ENCODE measurements around the gene NRBF2.
"Not testable (repeated sequence)": the region's sequence is repeated elsewhere in the genome, so short reads cannot be mapped to it uniquely, and the experiment has no call there.

The NRBF2 gene

DNA sequence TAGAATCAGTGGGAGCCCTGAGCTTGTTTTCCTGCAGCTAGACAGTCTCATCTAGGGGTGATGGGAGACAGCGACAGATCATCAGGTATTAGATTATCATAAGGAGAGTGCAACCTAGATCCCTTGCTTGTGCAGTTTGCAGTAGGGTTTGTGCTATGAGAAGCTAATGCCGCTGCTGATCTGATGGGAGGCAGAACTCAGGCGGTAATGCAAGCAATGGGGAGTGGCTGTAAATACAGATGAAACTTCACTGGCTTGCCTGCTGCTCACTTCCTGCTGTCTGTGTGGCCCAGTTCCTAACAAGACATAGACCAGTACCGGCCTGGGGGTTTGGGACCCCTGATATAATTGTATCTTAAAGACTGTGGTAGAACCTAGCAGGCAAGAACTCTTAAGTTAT lies 17.6 kb downstream of the NRBF2 start:
- H4K12ac ChIP-seq (ENCODE audit: low read depth, low read length) = no peak overlapping the region
- H3K27me3 ChIP-seq (ENCODE audit: insufficient read depth, low read length) = no peaks in the 10 kb centered on the region
- H3K79me2 ChIP-seq (ENCODE audit: control insufficient read depth, insufficient read depth, low read length, poor library complexity) = no peaks in the 10 kb centered on the region
- H3K79me1 ChIP-seq (ENCODE audit: low read length) = no peaks in the 10 kb centered on the region
- H3K23ac ChIP-seq (ENCODE audit: low read length) = no peak overlapping the region
- H3K18ac ChIP-seq (ENCODE audit: low read length) = no peak overlapping the region
- H4K91ac ChIP-seq (ENCODE audit: low read depth, low read length) = no peak overlapping the region
- no CpG with 5 or more reads among the region's 4 CpGs for WGBS (ENCODE audit: extremely low coverage, insufficient coverage, insufficient read length)
- no peak overlapping the region for H2BK120ac ChIP-seq (ENCODE audit: insufficient read depth, low read length, poor library complexity)
- no peak overlapping the region for H4K8ac ChIP-seq (ENCODE audit: low read depth, low read length)
- H2AFZ ChIP-seq (ENCODE audit: insufficient read depth, low read length, poor library complexity) = no peak overlapping the region
- H2BK5ac ChIP-seq (ENCODE audit: low read depth, low read length, poor library complexity) = no peak overlapping the region
- no peaks in the 10 kb centered on the region for H3K4me1 ChIP-seq (ENCODE audit: control insufficient read depth in 1 of 2, insufficient read depth in 2 of 2, low read length in 2 of 2)
- no peak overlapping the region for H3K4ac ChIP-seq (ENCODE audit: low read depth, low read length)
- H3K27ac ChIP-seq (ENCODE audit: low read depth, low read length) = no peak overlapping the region
- no peaks in the 10 kb centered on the region for H3K9me3 ChIP-seq (ENCODE audit: insufficient read depth, low read depth, low read length)
- DNase-seq = no peak
- no peak overlapping the region for H2BK12ac ChIP-seq (ENCODE audit: low read length)
- H3K9ac ChIP-seq (ENCODE audit: low read length) = no peak overlapping the region
- H3K4me3 ChIP-seq (ENCODE audit: low read depth, low read length) = no peak overlapping the region
- no peak overlapping the region for H3K4me2 ChIP-seq (ENCODE audit: low read length)
- no peak overlapping the region for H3K14ac ChIP-seq (ENCODE audit: low read length)
- peaks cover 8 to 11% of the 10 kb centered on the region in 2 experiments for H3K36me3 ChIP-seq (ENCODE audit: control insufficient read depth in 1 of 2, insufficient read depth in 2 of 2, low read length in 2 of 2)
- H2AK5ac ChIP-seq (ENCODE audit: low read length) = no peak overlapping the region

DNA sequence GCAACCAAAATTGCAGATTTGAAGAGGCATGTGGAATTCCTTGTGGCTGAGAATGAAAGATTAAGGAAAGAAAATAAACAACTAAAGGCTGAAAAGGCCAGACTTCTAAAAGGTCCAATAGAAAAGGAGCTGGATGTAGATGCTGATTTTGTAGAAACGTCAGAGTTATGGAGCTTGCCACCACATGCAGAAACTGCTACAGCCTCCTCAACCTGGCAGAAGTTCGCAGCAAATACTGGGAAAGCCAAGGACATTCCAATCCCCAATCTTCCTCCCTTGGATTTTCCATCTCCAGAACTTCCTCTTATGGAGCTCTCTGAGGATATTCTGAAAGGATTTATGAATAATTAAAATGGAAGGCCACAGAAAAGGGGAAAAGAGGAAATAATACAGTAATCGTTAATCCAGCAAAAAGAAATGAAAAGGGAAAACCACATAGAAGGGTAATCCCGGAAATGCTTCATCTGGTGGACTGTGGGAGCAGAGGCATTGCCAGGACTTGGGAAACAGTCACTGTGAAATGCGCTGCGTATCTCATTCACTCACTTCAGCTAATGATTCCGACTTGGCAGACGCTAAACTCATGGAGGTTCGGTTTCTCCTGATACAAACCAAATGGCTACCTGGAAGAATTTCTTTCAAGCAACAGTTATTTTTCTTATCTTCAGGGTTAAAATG lies 20.9 kb downstream of the NRBF2 start:
- not testable (repeated sequence) for H3K23ac ChIP-seq (ENCODE audit: low read length); H3K4me1 ChIP-seq (ENCODE audit: control insufficient read depth in 1 of 2, insufficient read depth in 2 of 2, low read length in 2 of 2); H3K27ac ChIP-seq (ENCODE audit: low read depth, low read length); H4K91ac ChIP-seq (ENCODE audit: low read depth, low read length); H2AK5ac ChIP-seq (ENCODE audit: low read length); H4K8ac ChIP-seq (ENCODE audit: low read depth, low read length); H3K79me2 ChIP-seq (ENCODE audit: control insufficient read depth, insufficient read depth, low read length, poor library complexity); H3K9me3 ChIP-seq (ENCODE audit: insufficient read depth, low read depth, low read length); H2BK12ac ChIP-seq (ENCODE audit: low read length); H3K4ac ChIP-seq (ENCODE audit: low read depth, low read length); H2BK120ac ChIP-seq (ENCODE audit: insufficient read depth, low read length, poor library complexity); H3K27me3 ChIP-seq (ENCODE audit: insufficient read depth, low read length); H3K4me2 ChIP-seq (ENCODE audit: low read length); H4K12ac ChIP-seq (ENCODE audit: low read depth, low read length); H3K79me1 ChIP-seq (ENCODE audit: low read length); H3K9ac ChIP-seq (ENCODE audit: low read length); H3K14ac ChIP-seq (ENCODE audit: low read length); DNase-seq; H2BK5ac ChIP-seq (ENCODE audit: low read depth, low read length, poor library complexity); H2AFZ ChIP-seq (ENCODE audit: insufficient read depth, low read length, poor library complexity); H3K18ac ChIP-seq (ENCODE audit: low read length); H3K4me3 ChIP-seq (ENCODE audit: low read depth, low read length)
- WGBS (ENCODE audit: extremely low coverage, insufficient coverage, insufficient read length) = no CpG with 5 or more reads among the region's 9 CpGs
- peaks cover 8 to 11% of the 10 kb centered on the region in 2 experiments for H3K36me3 ChIP-seq (ENCODE audit: control insufficient read depth in 1 of 2, insufficient read depth in 2 of 2, low read length in 2 of 2)

DNA sequence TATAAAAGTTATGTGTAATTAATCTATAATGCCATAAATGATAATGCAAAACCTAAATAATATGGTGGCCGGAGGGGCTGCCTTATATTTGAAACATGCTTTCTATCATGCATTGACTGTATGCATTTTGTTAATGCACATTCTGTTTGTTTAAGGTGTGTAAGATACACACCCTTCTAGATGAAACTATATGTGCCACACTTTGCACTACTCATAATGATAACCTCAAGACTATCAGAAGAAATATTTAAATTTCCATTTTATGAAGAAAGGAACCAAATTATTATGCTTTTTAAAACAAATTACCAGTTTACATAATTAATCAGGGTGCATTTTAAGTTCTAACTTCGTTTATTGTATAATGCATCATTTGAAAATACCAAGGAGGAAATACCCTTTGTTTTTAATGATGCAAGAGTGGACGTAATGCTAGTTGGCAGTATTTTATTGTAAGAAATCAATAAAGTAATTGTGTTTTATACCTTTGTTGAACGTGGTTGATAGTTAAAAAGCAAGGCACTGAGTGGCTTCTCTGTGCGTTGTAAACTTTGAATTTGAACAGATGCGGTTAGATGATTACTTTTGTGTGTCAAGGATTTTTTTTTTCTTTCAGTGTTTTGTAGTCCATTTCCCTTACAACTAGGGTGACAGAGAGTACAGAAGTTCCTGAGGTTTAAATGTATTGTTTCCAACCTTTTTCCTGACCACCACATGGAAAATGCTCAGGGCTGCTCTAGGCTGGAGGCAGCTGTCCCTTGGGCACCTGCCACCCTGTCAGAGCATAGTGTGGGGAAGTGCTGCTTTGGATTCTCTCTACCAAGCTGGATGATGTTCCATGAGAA lies 21.6 kb downstream of the NRBF2 start:
- Histone ChIP-seq H3K79me2 (ENCODE audit: control insufficient read depth, insufficient read depth, low read length, poor library complexity) (no peaks in the 10 kb centered on the region), H2AK5ac (ENCODE audit: low read length) (no peak overlapping the region), H3K4me3 (ENCODE audit: low read depth, low read length) (no peak overlapping the region), H3K4me1 (ENCODE audit: control insufficient read depth in 1 of 2, insufficient read depth in 2 of 2, low read length in 2 of 2) (no peaks in the 10 kb centered on the region), H3K36me3 (ENCODE audit: control insufficient read depth in 1 of 2, insufficient read depth in 2 of 2, low read length in 2 of 2) (peaks cover 8 to 9% of the 10 kb centered on the region in 2 experiments), H2AFZ (ENCODE audit: insufficient read depth, low read length, poor library complexity) (no peak overlapping the region), H2BK120ac (ENCODE audit: insufficient read depth, low read length, poor library complexity) (no peak overlapping the region), H4K12ac (ENCODE audit: low read depth, low read length) (no peak overlapping the region), H3K23ac (ENCODE audit: low read length) (no peak overlapping the region), H3K14ac (ENCODE audit: low read length) (no peak overlapping the region), H3K27me3 (ENCODE audit: insufficient read depth, low read length) (no peaks in the 10 kb centered on the region), H3K4ac (ENCODE audit: low read depth, low read length) (no peak overlapping the region), H4K91ac (ENCODE audit: low read depth, low read length) (no peak overlapping the region), H3K4me2 (ENCODE audit: low read length) (no peak overlapping the region), H3K18ac (ENCODE audit: low read length) (no peak overlapping the region), H3K9ac (ENCODE audit: low read length) (no peak overlapping the region), H3K9me3 (ENCODE audit: insufficient read depth, low read depth, low read length) (no peaks in the 10 kb centered on the region), H3K27ac (ENCODE audit: low read depth, low read length) (no peak overlapping the region), H4K8ac (ENCODE audit: low read depth, low read length) (no peak overlapping the region), H2BK5ac (ENCODE audit: low read depth, low read length, poor library complexity) (no peak overlapping the region), H2BK12ac (ENCODE audit: low read length) (no peak overlapping the region), H3K79me1 (ENCODE audit: low read length) (no peaks in the 10 kb centered on the region)
- no CpG with 5 or more reads among the region's 6 CpGs for WGBS (ENCODE audit: extremely low coverage, insufficient coverage, insufficient read length)
- DNase-seq = no peak

DNA sequence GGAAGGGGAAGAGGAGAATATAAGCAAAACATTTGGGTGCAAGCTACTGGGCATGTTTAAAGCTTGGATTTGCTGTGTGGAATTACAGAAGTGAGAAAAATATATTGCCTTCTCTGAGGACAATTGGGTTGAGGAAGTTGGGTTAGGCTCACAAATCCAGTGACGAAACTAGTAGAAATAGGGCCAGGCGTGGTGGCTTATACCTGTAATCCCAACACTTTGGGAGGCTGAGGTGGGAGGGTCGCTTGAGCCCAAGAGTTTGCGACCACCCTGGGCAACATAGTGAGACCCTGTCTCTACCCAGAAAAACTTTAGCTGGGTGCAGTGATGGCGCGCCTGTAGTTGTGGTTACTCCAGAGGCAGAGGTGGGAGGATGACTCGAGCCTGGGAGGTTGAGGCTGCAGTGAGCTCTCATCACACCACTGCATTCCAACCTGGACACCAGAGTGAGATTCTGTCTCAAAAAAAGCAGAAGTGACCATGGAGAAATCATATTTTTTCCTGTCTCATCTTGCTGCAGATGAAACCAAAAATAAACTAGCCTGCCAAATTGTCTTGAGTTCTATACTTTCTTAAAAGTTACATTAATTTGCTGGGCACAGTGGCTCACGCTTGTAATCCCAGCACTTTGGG lies 22.4 kb downstream of the NRBF2 start:
- Histone ChIP-seq H3K18ac (ENCODE audit: low read length) (no peak overlapping the region), H3K79me1 (ENCODE audit: low read length) (no peaks in the 10 kb centered on the region), H4K8ac (ENCODE audit: low read depth, low read length) (no peak overlapping the region), H3K9ac (ENCODE audit: low read length) (no peak overlapping the region), H2BK120ac (ENCODE audit: insufficient read depth, low read length, poor library complexity) (no peak overlapping the region), H3K4me3 (ENCODE audit: low read depth, low read length) (no peak overlapping the region), H3K27ac (ENCODE audit: low read depth, low read length) (no peak overlapping the region), H3K36me3 (ENCODE audit: control insufficient read depth in 1 of 2, insufficient read depth in 2 of 2, low read length in 2 of 2) (peaks cover 7 to 8% of the 10 kb centered on the region in 2 experiments), H3K27me3 (ENCODE audit: insufficient read depth, low read length) (no peaks in the 10 kb centered on the region), H3K14ac (ENCODE audit: low read length) (no peak overlapping the region), H3K4me2 (ENCODE audit: low read length) (no peak overlapping the region), H3K23ac (ENCODE audit: low read length) (no peak overlapping the region), H4K91ac (ENCODE audit: low read depth, low read length) (no peak overlapping the region), H3K79me2 (ENCODE audit: control insufficient read depth, insufficient read depth, low read length, poor library complexity) (no peaks in the 10 kb centered on the region), H3K9me3 (ENCODE audit: insufficient read depth, low read depth, low read length) (no peaks in the 10 kb centered on the region), H3K4me1 (ENCODE audit: control insufficient read depth in 1 of 2, insufficient read depth in 2 of 2, low read length in 2 of 2) (no peaks in the 10 kb centered on the region), H2AK5ac (ENCODE audit: low read length) (no peak overlapping the region), H3K4ac (ENCODE audit: low read depth, low read length) (no peak overlapping the region), H4K12ac (ENCODE audit: low read depth, low read length) (no peak overlapping the region), H2AFZ (ENCODE audit: insufficient read depth, low read length, poor library complexity) (no peak overlapping the region), H2BK12ac (ENCODE audit: low read length) (no peak overlapping the region), H2BK5ac (ENCODE audit: low read depth, low read length, poor library complexity) (no peak overlapping the region)
- no CpG with 5 or more reads among the region's 8 CpGs for WGBS (ENCODE audit: extremely low coverage, insufficient coverage, insufficient read length)
- DNase-seq = no peak
